Gastroesophageal sphincter (tissue), 3 donors: ENCODE data around the gene RASIP1.

Experiments used
- CTCF ChIP-seq, 4 experiments: fragments of 200-600 bp in 2 of 4; fragments of 450-650 bp in 2 of 4; sonication (generic) in 1 of 4; IDR thresholded peaks; one replicate each; pipeline ENCODE4 v1.5.1; 2017 to 2019; ENCODE audit warnings: antibody characterized with exemption in 4 of 4, mild to moderate bottlenecking in 2 of 4, moderate library complexity in 2 of 4
- POLR2A ChIP-seq, 2 donors: fragments of 450-650 bp; IDR thresholded peaks; one replicate each; pipeline ENCODE4 v1.6.1; 2017; ENCODE audit warnings: antibody characterized with exemption in 2 of 2, mild to moderate bottlenecking in 2 of 2, moderate library complexity in 1 of 2
- POLR2AphosphoS5 ChIP-seq: sonication (generic); formaldehyde crosslinking; IDR thresholded peaks from one replicate; pipeline ENCODE4 v1.6.1; 2017; ENCODE audit warnings: antibody characterized with exemption

- peak in 1 of 4 experiments; percentile 9 for TF ChIP-seq CTCF (IDR thresholded peaks at IDR 0.05)
- TF ChIP-seq POLR2AphosphoS5: peak; percentile 49
- TF ChIP-seq POLR2A (IDR thresholded peaks at IDR 0.05): no peak
Observed at GRCh38 chr19:48720613-48721296, 19.7 kb downstream of the RASIP1 start.
